Keratinocyte (primary cell): ENCODE data around the gene SHLD2. TPM values are rescaled to one million over a fixed set of nuclear protein-coding genes. Genes with fewer than 3 reads are reported as not detected.

Experiments used
- DNase-seq: peaks from one replicate; pipeline ENCODE4 v3.0.0-alpha.2; 2011; ENCODE audit warnings: low read depth, missing footprints, low spot score
- FAIRE-seq: peaks from 2 replicates; lab custom pipeline; 2011; peaks lifted over from hg19 to GRCh38; lab: Jason Lieb, UNC
- H2AFZ ChIP-seq: 2 replicates; pipeline ENCODE4 v1.6.0; 2012; ENCODE audit warnings: low read length, control low read depth, inconsistent platforms; ENCODE audit not compliant: control insufficient read depth
- H3K27ac ChIP-seq: 2 replicates; pipeline ENCODE4 v1.5.1; 2011; ENCODE audit warnings: low read length; ENCODE audit not compliant: control insufficient read depth, insufficient read depth
- H3K27me3 ChIP-seq: 3 replicates; pipeline ENCODE4 v1.6.0; 2011; ENCODE audit warnings: low read length; ENCODE audit not compliant: control insufficient read depth, insufficient read depth; ENCODE audit errors: extremely low read depth
- H3K36me3 ChIP-seq, 2 experiments: 2 replicates in 1 of 2; 3 replicates in 1 of 2; pipeline ENCODE4 v1.5.1; 2011; ENCODE audit warnings: low read length in 2 of 2, mild to moderate bottlenecking in 1 of 2; ENCODE audit not compliant: control insufficient read depth in 2 of 2, insufficient read depth in 2 of 2; ENCODE audit errors: extremely low read depth in 1 of 2
- H3K4me1 ChIP-seq: 3 replicates; pipeline ENCODE4 v1.5.1; 2011; ENCODE audit warnings: low read length; ENCODE audit not compliant: control insufficient read depth, insufficient read depth; ENCODE audit errors: extremely low read depth
- H3K4me2 ChIP-seq: 3 replicates; pipeline ENCODE4 v1.6.0; 2011; ENCODE audit warnings: low read depth, low read length; ENCODE audit not compliant: control insufficient read depth, insufficient read depth; ENCODE audit errors: extremely low read depth
- H3K4me3 ChIP-seq, 3 experiments: fragments of 200-600 bp in 1 of 3; sonication (generic) in 1 of 3; 2 replicates in 2 of 3; 3 replicates in 1 of 3; pipeline ENCODE4 v1.5.1; 2011 to 2016; ENCODE audit warnings: low read length in 3 of 3, mild to moderate bottlenecking in 3 of 3, control low read depth in 2 of 3, inconsistent platforms in 1 of 3, low read depth in 1 of 3, mixed read lengths in 1 of 3, mixed run types in 1 of 3, moderate library complexity in 1 of 3; ENCODE audit not compliant: control insufficient read depth in 2 of 3, insufficient read depth in 2 of 3; ENCODE audit errors: extremely low read depth in 1 of 3
- H3K79me2 ChIP-seq: 2 replicates; pipeline ENCODE4 v1.6.0; 2012; ENCODE audit warnings: low read length; ENCODE audit not compliant: control insufficient read depth, insufficient read depth
- H3K9ac ChIP-seq: 3 replicates; pipeline ENCODE4 v1.6.0; 2011; ENCODE audit warnings: low read length; ENCODE audit not compliant: control insufficient read depth, insufficient read depth; ENCODE audit errors: extremely low read depth
- H3K9me1 ChIP-seq: 3 replicates; pipeline ENCODE4 v1.6.0; 2011; ENCODE audit warnings: low read length; ENCODE audit not compliant: control insufficient read depth, insufficient read depth; ENCODE audit errors: extremely low read depth
- H3K9me3 ChIP-seq: 2 replicates; pipeline ENCODE4 v1.5.1; 2012; ENCODE audit warnings: low read depth, low read length; ENCODE audit not compliant: control insufficient read depth
- H4K20me1 ChIP-seq: 3 replicates; pipeline ENCODE4 v1.6.0; 2011; ENCODE audit warnings: low read length; ENCODE audit not compliant: control insufficient read depth, insufficient read depth; ENCODE audit errors: extremely low read depth
- CTCF ChIP-seq, 3 experiments: IDR thresholded peaks in 1 of 3; conservative IDR thresholded peaks in 1 of 3; optimal IDR thresholded peaks in 1 of 3; 2 replicates in 2 of 3; 3 replicates in 1 of 3; pipeline versions ENCODE3 to v1.5.1; 2011; ENCODE audit warnings: low read length in 3 of 3, mild to moderate bottlenecking in 3 of 3, moderate library complexity in 2 of 3, control low read depth in 1 of 3, inconsistent platforms in 1 of 3; ENCODE audit not compliant: insufficient read depth in 2 of 3; ENCODE audit errors: extremely low read depth in 1 of 3
- EZH2 ChIP-seq: IDR thresholded peaks from one replicate; pipeline ENCODE4 v1.6.1; 2012; ENCODE audit warnings: inconsistent platforms, mild to moderate bottlenecking, low read length, moderate library complexity
- dilution Hi-C: fragments of 300-500 bp; cut with MboI; formaldehyde crosslinking; loops from one replicate; pipeline ENCODE4 v1.7.0; 2020; ENCODE audit warnings: low sequenced_read_pairs; ENCODE audit not compliant: extremely low pct_ligation_motif_present
- polyA plus RNA-seq, 5 experiments: library from polyadenylated mRNA; depleted of rRNA in 3 of 5; stranded (reverse) in 3 of 5; stranded (forward) in 1 of 5; unstranded in 1 of 5; fragments of >200 nt; gene quantifications; 1 replicate in 1 of 5; 2 replicates in 3 of 5; 3 replicates in 1 of 5; pipeline versions ENCODE4 v1.2.1 to v1.2.3, GENCODE V29; 2011 to 2012; ENCODE audit warnings: missing spikeins in 2 of 5, low read depth in 1 of 5, low replicate concordance in 1 of 5

The SHLD2 gene
- polyA plus RNA-seq, 1 donor (not counting 4 experiments of a cell fraction or from before 2014, with no cell fraction given) = 15.8 TPM

- no peak overlapping the region for H3K9ac ChIP-seq
- no peaks in the 10 kb centered on the region for H3K79me2 ChIP-seq
- no peak overlapping the region for H2AFZ ChIP-seq
- H3K36me3 ChIP-seq = peaks cover 15 to 35% of the 10 kb centered on the region in 2 experiments
- TF ChIP-seq CTCF (optimal IDR thresholded peaks at IDR 0.05 in 1 of 3, IDR thresholded peaks at IDR 0.05 in 1 of 3, conservative IDR thresholded peaks at IDR 0.05 in 1 of 3; ENCODE audit: extremely low read depth in 1 of 3, insufficient read depth in 2 of 3, low read length in 3 of 3) = no peak
- TF ChIP-seq EZH2 = no peak
- H3K27ac ChIP-seq = no peak overlapping the region
- FAIRE-seq (no peak), DNase-seq (no peak)
- no peaks in the 10 kb centered on the region for H3K4me1 ChIP-seq
- no peak overlapping the region for H3K4me2 ChIP-seq
- dilution Hi-C loops = no loop called here
- no peaks in the 10 kb centered on the region for H4K20me1 ChIP-seq
- H3K9me3 ChIP-seq = no peaks in the 10 kb centered on the region
- no peaks in the 10 kb centered on the region for H3K27me3 ChIP-seq
- H3K4me3 ChIP-seq = no peak overlapping the region
- H3K9me1 ChIP-seq = no peaks in the 10 kb centered on the region
These were observed 35.6 kb upstream of the SHLD2 start for GRCh38 chr10:87059401-87059800.

GRCh38 chr10:87060280-87060928 lies 34.6 kb upstream of the SHLD2 start:
- no peaks in the 10 kb centered on the region for H3K27me3 ChIP-seq
- peaks cover 14 to 28% of the 10 kb centered on the region in 2 experiments for H3K36me3 ChIP-seq
- no peak for DNase-seq
- no peak overlapping the region for H3K4me2 ChIP-seq
- TF ChIP-seq EZH2 (no peak), CTCF (optimal IDR thresholded peaks at IDR 0.05 in 1 of 3, IDR thresholded peaks at IDR 0.05 in 1 of 3, conservative IDR thresholded peaks at IDR 0.05 in 1 of 3; ENCODE audit: extremely low read depth in 1 of 3, insufficient read depth in 2 of 3, low read length in 3 of 3) (no peak)
- H3K9ac ChIP-seq = no peak overlapping the region
- H3K9me3 ChIP-seq = no peaks in the 10 kb centered on the region
- no peaks in the 10 kb centered on the region for H3K79me2 ChIP-seq
- H4K20me1 ChIP-seq = no peaks in the 10 kb centered on the region
- no peaks in the 10 kb centered on the region for H3K4me1 ChIP-seq
- FAIRE-seq = no peak
- H3K4me3 ChIP-seq = no peak overlapping the region
- dilution Hi-C loops = no loop called here
- no peak overlapping the region for H3K27ac ChIP-seq
- H3K9me1 ChIP-seq = no peaks in the 10 kb centered on the region
- H2AFZ ChIP-seq = no peak overlapping the region
